Measurements from ENCODE around the gene TBC1D24. TPM values are rescaled to one million over a fixed set of nuclear protein-coding genes. Genes with fewer than 3 reads are reported as not detected.

Gene TBC1D24
- polyA plus RNA-seq, 1 donor (not counting 4 experiments of a cell fraction or from before 2014, with no cell fraction given) = 3.0 TPM

- no peak overlapping the region for H3K27ac ChIP-seq (ENCODE audit: control insufficient read depth, insufficient read depth, low read length)
- FAIRE-seq (no peak), DNase-seq (ENCODE audit: low read depth, low spot score) (no peak)
- no peaks in the 10 kb centered on the region for H3K9me1 ChIP-seq (ENCODE audit: control insufficient read depth, extremely low read depth, insufficient read depth, low read length)
- no peak overlapping the region for H2AFZ ChIP-seq (ENCODE audit: control insufficient read depth, low read length)
- TF ChIP-seq CTCF (optimal IDR thresholded peaks at IDR 0.05 in 1 of 3, IDR thresholded peaks at IDR 0.05 in 1 of 3, conservative IDR thresholded peaks at IDR 0.05 in 1 of 3; ENCODE audit: extremely low read depth in 1 of 3, insufficient read depth in 2 of 3, low read length in 3 of 3) (no peak), EZH2 (IDR thresholded peaks at IDR 0.05; ENCODE audit: low read length) (no peak)
- dilution Hi-C loops (cut with MboI; ENCODE audit: extremely low pct_ligation_motif_present, low sequenced_read_pairs) = no loop called here
- H4K20me1 ChIP-seq (ENCODE audit: control insufficient read depth, extremely low read depth, insufficient read depth, low read length) = peaks cover 4% of the 10 kb centered on the region
- no peaks in the 10 kb centered on the region for H3K4me1 ChIP-seq (ENCODE audit: control insufficient read depth, extremely low read depth, insufficient read depth, low read length)
- H3K36me3 ChIP-seq (ENCODE audit: control insufficient read depth in 2 of 2, extremely low read depth in 1 of 2, insufficient read depth in 2 of 2, low read length in 2 of 2) = peaks cover 17 to 38% of the 10 kb centered on the region in 2 experiments
- no peak overlapping the region for H3K9ac ChIP-seq (ENCODE audit: control insufficient read depth, extremely low read depth, insufficient read depth, low read length)
- no peaks in the 10 kb centered on the region for H3K27me3 ChIP-seq (ENCODE audit: control insufficient read depth, extremely low read depth, insufficient read depth, low read length)
- no peaks in the 10 kb centered on the region for H3K79me2 ChIP-seq (ENCODE audit: control insufficient read depth, insufficient read depth, low read length)
- H3K4me2 ChIP-seq (ENCODE audit: control insufficient read depth, extremely low read depth, insufficient read depth, low read depth, low read length) = no peak overlapping the region
- no peak overlapping the region for H3K4me3 ChIP-seq (ENCODE audit: control insufficient read depth in 2 of 3, extremely low read depth in 1 of 3, insufficient read depth in 2 of 3, low read depth in 1 of 3, low read length in 3 of 3)
- H3K9me3 ChIP-seq (ENCODE audit: control insufficient read depth, low read depth, low read length) = no peaks in the 10 kb centered on the region
Observed at GRCh38 chr16:2450975-2451381, 23.9 kb upstream of the TBC1D24 start.

- FAIRE-seq = no peak
- Histone ChIP-seq H3K36me3 (ENCODE audit: control insufficient read depth in 2 of 2, extremely low read depth in 1 of 2, insufficient read depth in 2 of 2, low read length in 2 of 2) (peaks cover 18 to 36% of the 10 kb centered on the region in 2 experiments), H3K9ac (ENCODE audit: control insufficient read depth, extremely low read depth, insufficient read depth, low read length) (no peak overlapping the region), H3K79me2 (ENCODE audit: control insufficient read depth, insufficient read depth, low read length) (no peaks in the 10 kb centered on the region), H3K4me1 (ENCODE audit: control insufficient read depth, extremely low read depth, insufficient read depth, low read length) (no peaks in the 10 kb centered on the region), H3K27ac (ENCODE audit: control insufficient read depth, insufficient read depth, low read length) (no peak overlapping the region), H4K20me1 (ENCODE audit: control insufficient read depth, extremely low read depth, insufficient read depth, low read length) (no peaks in the 10 kb centered on the region), H3K27me3 (ENCODE audit: control insufficient read depth, extremely low read depth, insufficient read depth, low read length) (no peaks in the 10 kb centered on the region), H2AFZ (ENCODE audit: control insufficient read depth, low read length) (no peak overlapping the region), H3K9me1 (ENCODE audit: control insufficient read depth, extremely low read depth, insufficient read depth, low read length) (no peaks in the 10 kb centered on the region), H3K9me3 (ENCODE audit: control insufficient read depth, low read depth, low read length) (no peaks in the 10 kb centered on the region), H3K4me3 (ENCODE audit: control insufficient read depth in 2 of 3, extremely low read depth in 1 of 3, insufficient read depth in 2 of 3, low read depth in 1 of 3, low read length in 3 of 3) (no peak overlapping the region), H3K4me2 (ENCODE audit: control insufficient read depth, extremely low read depth, insufficient read depth, low read depth, low read length) (no peak overlapping the region)
- TF ChIP-seq CTCF (optimal IDR thresholded peaks at IDR 0.05 in 1 of 3, IDR thresholded peaks at IDR 0.05 in 1 of 3, conservative IDR thresholded peaks at IDR 0.05 in 1 of 3; ENCODE audit: extremely low read depth in 1 of 3, insufficient read depth in 2 of 3, low read length in 3 of 3) (no peak), EZH2 (IDR thresholded peaks at IDR 0.05; ENCODE audit: low read length) (no peak)
- no peak for DNase-seq (ENCODE audit: low read depth, low spot score)
- dilution Hi-C loops (cut with MboI; ENCODE audit: extremely low pct_ligation_motif_present, low sequenced_read_pairs) = no loop called here
Observed at GRCh38 chr16:2451851-2452320, 23.0 kb upstream of the TBC1D24 start.
